ENCODE data around the gene SQOR. TPM values are rescaled to one million over a fixed set of nuclear protein-coding genes. Genes with fewer than 3 reads are reported as not detected.

The SQOR gene
- total RNA-seq, 4 donors from 2014 or later: 33.2 to 46.8 (median 39.9) TPM

- H3K36me3 ChIP-seq: no peaks in the 10 kb centered on the region
- H3K4me3 ChIP-seq: peak overlapping the region; percentile 62
- TF ChIP-seq, protein P1, sequence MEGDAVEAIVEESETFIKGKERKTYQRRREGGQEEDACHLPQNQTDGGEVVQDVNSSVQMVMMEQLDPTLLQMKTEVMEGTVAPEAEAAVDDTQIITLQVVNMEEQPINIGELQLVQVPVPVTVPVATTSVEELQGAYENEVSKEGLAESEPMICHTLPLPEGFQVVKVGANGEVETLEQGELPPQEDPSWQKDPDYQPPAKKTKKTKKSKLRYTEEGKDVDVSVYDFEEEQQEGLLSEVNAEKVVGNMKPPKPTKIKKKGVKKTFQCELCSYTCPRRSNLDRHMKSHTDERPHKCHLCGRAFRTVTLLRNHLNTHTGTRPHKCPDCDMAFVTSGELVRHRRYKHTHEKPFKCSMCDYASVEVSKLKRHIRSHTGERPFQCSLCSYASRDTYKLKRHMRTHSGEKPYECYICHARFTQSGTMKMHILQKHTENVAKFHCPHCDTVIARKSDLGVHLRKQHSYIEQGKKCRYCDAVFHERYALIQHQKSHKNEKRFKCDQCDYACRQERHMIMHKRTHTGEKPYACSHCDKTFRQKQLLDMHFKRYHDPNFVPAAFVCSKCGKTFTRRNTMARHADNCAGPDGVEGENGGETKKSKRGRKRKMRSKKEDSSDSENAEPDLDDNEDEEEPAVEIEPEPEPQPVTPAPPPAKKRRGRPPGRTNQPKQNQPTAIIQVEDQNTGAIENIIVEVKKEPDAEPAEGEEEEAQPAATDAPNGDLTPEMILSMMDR (IDR thresholded peaks at IDR 0.05): no peak
- no peak for TF ChIP-seq POLR2A (IDR thresholded peaks at IDR 0.05)
- no peak for TF ChIP-seq EP300 (IDR thresholded peaks at IDR 0.05)
- TF ChIP-seq POLR2AphosphoS5 (IDR thresholded peaks at IDR 0.05): no peak
- H3K27ac ChIP-seq: peak overlapping the region; percentile 97
- no peaks in the 10 kb centered on the region for H3K9me3 ChIP-seq
- 0% methylated on average over 4 of the region's 4 CpGs for WGBS
- H3K4me1 ChIP-seq: peaks cover 51% of the 10 kb centered on the region
- H3K27me3 ChIP-seq: no peaks in the 10 kb centered on the region
- no peak for DNase-seq (ENCODE audit: low spot score in 2 of 2)
Measured at GRCh38 chr15:45587863-45588170, 47.0 kb upstream of the SQOR start.

GRCh38 chr15:45588219-45588875, 46.5 kb upstream of the SQOR start:
- 28% methylated on average over 6 of the region's 6 CpGs for WGBS
- DNase-seq (ENCODE audit: low spot score in 2 of 2): no peak
- Histone ChIP-seq H3K4me3 (peak overlapping the region; percentile 62), H3K27ac (peak overlapping the region; percentile 97), H3K36me3 (peaks cover 4% of the 10 kb centered on the region), H3K27me3 (no peaks in the 10 kb centered on the region), H3K4me1 (peaks cover 51% of the 10 kb centered on the region), H3K9me3 (no peaks in the 10 kb centered on the region)
- TF ChIP-seq POLR2A (IDR thresholded peaks at IDR 0.05): no peak
- TF ChIP-seq EP300 (IDR thresholded peaks at IDR 0.05): no peak
- TF ChIP-seq, protein P1 (IDR thresholded peaks at IDR 0.05): no peak
- no peak for TF ChIP-seq POLR2AphosphoS5 (IDR thresholded peaks at IDR 0.05)

- Histone ChIP-seq H3K9me3 (no peaks in the 10 kb centered on the region), H3K4me3 (peak overlapping the region; percentile 62), H3K27ac (no peak overlapping the region), H3K4me1 (peaks cover 51% of the 10 kb centered on the region), H3K27me3 (no peaks in the 10 kb centered on the region), H3K36me3 (peaks cover 7% of the 10 kb centered on the region)
- TF ChIP-seq POLR2AphosphoS5 (IDR thresholded peaks at IDR 0.05) (no peak), EP300 (IDR thresholded peaks at IDR 0.05) (no peak), POLR2A (IDR thresholded peaks at IDR 0.05) (no peak)
- TF ChIP-seq, protein P1 (IDR thresholded peaks at IDR 0.05): no peak
- 62% methylated on average over 5 of the region's 5 CpGs for WGBS
- no peak for DNase-seq (ENCODE audit: low spot score in 2 of 2)
Measured at GRCh38 chr15:45589256-45589655, 45.6 kb upstream of the SQOR start.

DNA sequence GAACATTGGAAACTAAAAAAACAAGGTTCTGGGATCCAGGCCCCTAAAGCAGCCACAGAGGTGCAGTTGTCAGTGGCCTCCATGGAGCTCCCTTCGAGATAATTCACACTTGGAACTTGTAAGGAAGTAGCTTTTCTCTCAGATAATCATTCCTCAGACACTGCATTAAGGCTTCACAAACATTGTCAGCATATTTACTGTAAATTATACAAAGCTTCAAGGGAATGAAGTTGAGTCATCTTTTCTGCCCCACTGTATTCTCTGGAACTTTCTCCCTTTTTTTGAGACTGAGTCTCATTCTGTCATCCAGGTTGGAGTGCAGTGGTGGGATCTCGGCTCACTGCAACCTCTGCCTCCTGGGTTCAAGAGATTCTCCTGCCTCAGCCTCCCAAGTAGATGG, 40.5 kb upstream of the SQOR start:
- H3K9me3 ChIP-seq: no peaks in the 10 kb centered on the region
- WGBS: 93% methylated on average over 2 of the region's 2 CpGs
- no peak overlapping the region for H3K4me3 ChIP-seq
- H3K36me3 ChIP-seq: peaks cover 30% of the 10 kb centered on the region
- DNase-seq (ENCODE audit: low spot score in 2 of 2): no peak
- H3K27me3 ChIP-seq: no peaks in the 10 kb centered on the region
- no peak for TF ChIP-seq EP300 (IDR thresholded peaks at IDR 0.05)
- TF ChIP-seq POLR2A (IDR thresholded peaks at IDR 0.05): no peak
- TF ChIP-seq, protein P1 (IDR thresholded peaks at IDR 0.05): no peak
- no peak for TF ChIP-seq POLR2AphosphoS5 (IDR thresholded peaks at IDR 0.05)
- H3K27ac ChIP-seq: no peak overlapping the region
- peaks cover 20% of the 10 kb centered on the region for H3K4me1 ChIP-seq

DNA sequence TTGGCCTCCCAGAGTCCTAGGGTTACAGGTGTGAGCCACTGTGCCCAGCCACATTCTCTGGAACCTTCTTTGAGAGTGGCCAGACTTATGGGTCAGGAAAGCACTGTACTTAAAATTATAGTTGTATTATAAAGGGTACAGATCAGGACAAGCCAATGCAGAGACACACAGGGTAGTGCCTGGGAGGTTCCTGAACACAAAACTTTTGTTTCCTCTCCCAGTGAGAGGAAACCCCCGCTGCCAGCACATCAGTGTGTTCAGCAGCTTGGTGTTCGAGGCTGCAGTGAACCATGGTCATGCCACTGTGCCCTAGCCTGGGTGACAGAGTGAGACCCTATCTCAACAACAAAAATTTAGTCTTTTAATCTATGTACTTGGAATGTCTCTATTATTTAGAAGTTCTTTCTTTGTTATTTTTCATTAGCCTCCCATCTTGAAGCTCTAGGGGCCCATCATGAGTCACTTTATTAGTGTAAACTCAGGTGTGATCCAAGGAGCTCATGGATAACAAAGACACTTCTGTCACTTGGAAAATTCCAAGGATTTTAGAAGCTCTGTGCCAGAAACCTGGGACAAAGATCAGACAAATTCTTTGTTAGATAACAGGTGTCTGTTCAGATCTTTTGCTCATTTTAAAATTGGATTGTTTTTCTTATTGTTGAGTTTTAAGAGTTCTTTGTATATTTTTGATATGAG, 39.8 kb upstream of the SQOR start:
- Histone ChIP-seq H3K27ac (no peak overlapping the region), H3K9me3 (no peaks in the 10 kb centered on the region), H3K27me3 (no peaks in the 10 kb centered on the region), H3K4me1 (peaks cover 13% of the 10 kb centered on the region), H3K4me3 (no peak overlapping the region), H3K36me3 (peaks cover 30% of the 10 kb centered on the region)
- no peak for DNase-seq (ENCODE audit: low spot score in 2 of 2)
- WGBS: 90% methylated on average over 2 of the region's 2 CpGs
- no peak for TF ChIP-seq POLR2AphosphoS5 (IDR thresholded peaks at IDR 0.05)
- TF ChIP-seq, protein P1 (IDR thresholded peaks at IDR 0.05): no peak
- no peak for TF ChIP-seq POLR2A (IDR thresholded peaks at IDR 0.05)
- TF ChIP-seq EP300 (IDR thresholded peaks at IDR 0.05): no peak

All from suprapubic skin (tissue), 4 donors.